ENCODE measurements around the gene BTAF1. TPM values are rescaled to one million over a fixed set of nuclear protein-coding genes. Genes with fewer than 3 reads are reported as not detected.

Gene BTAF1
- total and polyA plus RNA-seq, 8 donors: 24.2 to 59.8 (median 48.6) TPM

GRCh38 chr10:91924212-91925021, 847 bp downstream of the BTAF1 start:
- Histone ChIP-seq H3K4me1 (peaks cover 9 to 37% of the 10 kb centered on the region in 2 donors), H3K36me3 (no peaks in the 10 kb centered on the region), H3K4me3 (peak overlapping the region; percentile 72 to 88), H3K27me3 (no peaks in the 10 kb centered on the region), H3K27ac (peak overlapping the region; percentile 96 to 97), H3K9me3 (peaks cover 0 to 4% of the 10 kb centered on the region in 2 donors)
- intact Hi-C loops (cut with DNase I): no loop called here
- DNase-seq (peak in 2 of 4 donors; percentile 9 to 20), ATAC-seq (peak; percentile 30)
- TF ChIP-seq CTCF (IDR thresholded peaks at IDR 0.05): no peak

DNA sequence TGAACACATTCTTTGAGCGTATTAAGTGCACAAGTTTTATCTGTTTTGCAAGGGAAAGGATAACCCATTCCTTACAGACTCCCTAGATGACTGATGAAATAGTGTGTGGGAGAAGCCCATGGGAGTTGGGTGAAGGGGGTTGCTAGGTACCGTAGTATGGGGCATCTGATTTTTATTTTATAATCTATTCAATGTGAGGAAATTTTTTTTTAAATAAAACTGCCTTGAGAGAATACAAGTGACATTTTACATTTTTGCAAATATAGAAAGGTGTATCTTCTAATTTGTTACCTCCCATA, 1.4 kb downstream of the BTAF1 start:
- TF ChIP-seq CTCF (IDR thresholded peaks at IDR 0.05): no peak
- Histone ChIP-seq H3K4me3 (peak overlapping the region; percentile 72 to 88), H3K4me1 (peaks cover 9 to 41% of the 10 kb centered on the region in 2 donors), H3K36me3 (no peaks in the 10 kb centered on the region), H3K27me3 (no peaks in the 10 kb centered on the region), H3K27ac (no peak overlapping the region), H3K9me3 (no peaks in the 10 kb centered on the region)
- ATAC-seq (no peak), DNase-seq (no peak)
- intact Hi-C loops (cut with DNase I): no loop called here

GRCh38 chr10:91930939-91931338, 7.4 kb downstream of the BTAF1 start:
- Histone ChIP-seq H3K9me3 (no peaks in the 10 kb centered on the region), H3K27ac (no peak overlapping the region), H3K4me3 (no peak overlapping the region), H3K27me3 (no peaks in the 10 kb centered on the region), H3K36me3 (peaks cover 0 to 7% of the 10 kb centered on the region in 2 donors), H3K4me1 (peaks cover 9 to 51% of the 10 kb centered on the region in 2 donors)
- TF ChIP-seq CTCF (IDR thresholded peaks at IDR 0.05): no peak
- ATAC-seq: no peak
- DNase-seq: no peak
- intact Hi-C loops (cut with DNase I): no loop called here

GRCh38 chr10:91931526-91932190, 8.1 kb downstream of the BTAF1 start:
- H3K27ac ChIP-seq: no peak overlapping the region
- peaks cover 9 to 50% of the 10 kb centered on the region in 2 donors for H3K4me1 ChIP-seq
- no peaks in the 10 kb centered on the region for H3K9me3 ChIP-seq
- H3K36me3 ChIP-seq: peaks cover 0 to 14% of the 10 kb centered on the region in 2 donors
- no peak overlapping the region for H3K4me3 ChIP-seq
- DNase-seq: no peak
- H3K27me3 ChIP-seq: no peaks in the 10 kb centered on the region
- intact Hi-C loops (cut with DNase I): no loop called here
- ATAC-seq: no peak
- no peak for TF ChIP-seq CTCF (IDR thresholded peaks at IDR 0.05)

DNA sequence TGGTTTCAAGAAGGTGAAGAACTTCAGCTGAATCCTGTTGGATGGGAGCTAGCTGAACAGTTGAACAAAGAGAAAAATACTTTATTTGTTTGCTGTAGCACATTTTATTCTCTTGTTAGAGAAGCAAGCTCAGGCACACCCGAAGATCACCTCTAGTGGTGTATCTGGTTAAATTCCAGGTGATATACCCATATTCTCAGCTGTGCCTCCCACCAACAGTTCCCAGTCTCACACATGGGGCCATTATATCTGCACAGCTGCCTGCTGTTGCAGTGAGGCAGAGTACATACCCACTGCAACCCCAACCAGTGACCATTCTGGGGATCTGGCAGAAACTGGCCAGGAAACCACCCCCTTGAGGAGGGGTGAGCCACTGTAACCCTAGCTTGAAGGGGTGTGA, 9.2 kb downstream of the BTAF1 start:
- intact Hi-C loops (cut with DNase I): no loop called here
- H3K9me3 ChIP-seq: no peaks in the 10 kb centered on the region
- ATAC-seq: no peak

More for the DNA sequence above, 9.2 kb downstream of the BTAF1 start:
- peaks cover 0 to 25% of the 10 kb centered on the region in 2 donors for H3K36me3 ChIP-seq
- no peaks in the 10 kb centered on the region for H3K27me3 ChIP-seq
- H3K4me3 ChIP-seq: no peak overlapping the region
- no peak overlapping the region for H3K27ac ChIP-seq
- no peak for DNase-seq
- peaks cover 9 to 43% of the 10 kb centered on the region in 2 donors for H3K4me1 ChIP-seq
- TF ChIP-seq CTCF (IDR thresholded peaks at IDR 0.05): no peak

All from left lung (tissue), 10 donors.